Mammary microvascular endothelial cell (primary cell): ENCODE measurements around the gene MBD3. TPM values are rescaled to one million over a fixed set of nuclear protein-coding genes. Genes with fewer than 3 reads are reported as not detected.

Experiments
- total RNA-seq: library from RNA; depleted of rRNA; stranded (reverse); fragments of >200 nt; gene quantifications from 2 replicates; pipeline ENCODE4 v1.2.3, GENCODE V29; 2015

Gene MBD3
- total RNA-seq, result 150 and 169 TPM in 2 replicates

GRCh38 chr19:1592755-1593500 lies at the start of gene MBD3:
Gene MBD3, minus strand, starts transcription at chr19:1592865. Its CDS starts 234 bp downstream, at chr19:1592631.

GRCh38 chr19:1605236-1606137 lies 12.8 kb upstream of the MBD3 start, which contains the start of gene UQCR11:
Gene UQCR11, minus strand, starts transcription at chr19:1605462. Its CDS starts 53 bp downstream, at chr19:1605409.

GRCh38 chr19:1568320-1569019 lies 24.2 kb downstream of the MBD3 start, which contains the start of gene MEX3D:
Gene MEX3D, minus strand, starts transcription at chr19:1568325. Its CDS starts 267 bp downstream, at chr19:1568058.

Other genes with a start within 250 kb of the MBD3 start
- 206 and 213 TPM in 2 replicates for gene NDUFS7, start 209.0 kb downstream of the MBD3 start, total RNA-seq
- gene GAMT, start 191.3 kb downstream of the MBD3 start, total RNA-seq, result 15.4 and 18.3 TPM in 2 replicates
- gene DAZAP1, start 185.3 kb downstream of the MBD3 start, total RNA-seq, result 83.3 and 92.8 TPM in 2 replicates
- gene RPS15, start 154.5 kb downstream of the MBD3 start, total RNA-seq, result 3,210 and 3,696 TPM in 2 replicates
- gene APC2, start 142.7 kb downstream of the MBD3 start, total RNA-seq, result not detected in 2 replicates
- gene C19orf25, start 113.7 kb downstream of the MBD3 start, total RNA-seq, result 16.1 and 20.4 TPM in 2 replicates
- gene PCSK4, start 102.5 kb downstream of the MBD3 start, total RNA-seq, result 0.13 and 0.94 TPM in 2 replicates
- gene REEP6, start 101.7 kb downstream of the MBD3 start, total RNA-seq, result 1.1 and 2.7 TPM in 2 replicates
- gene ADAMTSL5, start 79.8 kb downstream of the MBD3 start, total RNA-seq, result not detected in 2 replicates
- not detected in 2 replicates for gene PLK5, start 68.8 kb downstream of the MBD3 start, total RNA-seq
- gene MEX3D, start 24.5 kb downstream of the MBD3 start, total RNA-seq, result 75.3 and 76.9 TPM in 2 replicates
- gene UQCR11, start 12.6 kb upstream of the MBD3 start, total RNA-seq, result 75.2 and 85.2 TPM in 2 replicates
- 197 and 208 TPM in 2 replicates for gene TCF3, start 59.8 kb upstream of the MBD3 start, total RNA-seq
- gene ONECUT3, start 160.6 kb upstream of the MBD3 start, total RNA-seq, result not detected in 2 replicates
- gene ATP8B3, start 219.4 kb upstream of the MBD3 start, total RNA-seq, result 0.93 and 2.3 TPM in 2 replicates